Measurements from ENCODE around the gene OOEP. TPM values are rescaled to one million over a fixed set of nuclear protein-coding genes. Genes with fewer than 3 reads are reported as not detected.

The OOEP gene
- total and polyA plus RNA-seq, 4 donors = 0.16 to 0.98 (median 0.37) TPM; not detected in 1

GRCh38 chr6:73389854-73390253 lies 20.2 kb upstream of the OOEP start:
- no peak for ATAC-seq (ENCODE audit: insufficient read depth, low FRiP score)
- 84 to 90% methylated on average over 10 of the region's 10 CpGs for WGBS, 2 donors

DNA sequence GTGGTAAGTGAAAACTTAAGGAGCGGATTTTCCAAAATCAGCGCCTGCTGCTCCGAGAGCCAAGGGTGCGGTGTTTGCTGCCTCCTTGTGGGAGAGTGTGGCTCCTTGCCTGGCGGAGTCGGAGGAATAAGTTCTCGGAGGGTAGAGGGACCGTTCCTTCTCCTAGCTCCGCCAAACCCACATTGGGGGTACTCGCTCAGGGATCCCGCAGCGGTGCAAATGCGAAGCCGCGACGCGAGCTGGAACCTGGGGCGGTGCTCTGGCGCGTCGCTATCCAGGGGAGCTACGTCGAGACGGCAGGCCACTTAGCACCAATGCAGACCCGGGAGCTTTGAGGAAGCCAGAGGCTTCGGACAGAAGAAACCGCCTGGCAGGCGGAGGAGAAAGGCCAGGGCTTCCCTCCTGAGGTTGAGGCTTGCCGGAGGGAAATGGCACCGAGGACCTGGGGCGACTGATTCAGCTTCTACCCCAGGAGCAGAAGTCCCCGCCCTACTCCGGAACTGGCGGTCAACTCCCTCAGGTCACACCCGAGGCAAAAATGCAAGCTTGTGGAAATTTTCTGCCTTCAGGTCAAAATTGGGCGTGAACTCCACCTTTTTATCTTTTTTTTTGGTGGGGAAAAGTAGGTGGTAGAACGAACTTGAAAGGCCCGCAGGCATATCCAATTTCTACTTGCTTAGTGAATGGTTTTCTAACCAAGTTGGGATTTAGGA lies 19.3 kb upstream of the OOEP start:
- Histone ChIP-seq H3K4me1 (ENCODE audit: control insufficient read depth in 5 of 5, insufficient read depth in 5 of 5, low read length in 5 of 5) (peaks cover 0 to 3% (median 0%) of the 10 kb centered on the region in 5 donors), H3K27ac (ENCODE audit: low read depth in 1 of 2, low read length in 1 of 2) (peak overlapping the region in 1 of 2 donors; percentile 23), H3K4me3 (peak overlapping the region; percentile 41), H3K9me3 (ENCODE audit: control insufficient read depth in 4 of 4, insufficient read depth in 3 of 4, low read length in 3 of 4) (no peaks in the 10 kb centered on the region), H3K36me3 (ENCODE audit: control insufficient read depth in 4 of 4, insufficient read depth in 4 of 4, low read length in 4 of 4) (no peaks in the 10 kb centered on the region), H3K27me3 (ENCODE audit: control insufficient read depth in 3 of 3, insufficient read depth in 3 of 3, low read length in 2 of 3) (no peaks in the 10 kb centered on the region), H3K9ac (ENCODE audit: insufficient read depth in 1 of 2, low read length in 2 of 2) (peak overlapping the region; percentile 31 to 66)
- no peak for TF ChIP-seq CTCF (IDR thresholded peaks at IDR 0.05; ENCODE audit: control extremely low read depth, extremely low read depth)
- ATAC-seq (ENCODE audit: insufficient read depth, low FRiP score) = peak; percentile 84
- peak; percentile 64 to 76 (median 72) for DNase-seq
- 1% methylated on average over 38 of the region's 38 CpGs for WGBS, 2 donors

More at GRCh38 chr6:73389854-73390253, 20.2 kb upstream of the OOEP start:
- Histone ChIP-seq H3K27me3 (ENCODE audit: control insufficient read depth in 3 of 3, insufficient read depth in 3 of 3, low read length in 2 of 3) (no peaks in the 10 kb centered on the region), H3K4me1 (ENCODE audit: control insufficient read depth in 5 of 5, insufficient read depth in 5 of 5, low read length in 5 of 5) (peaks cover 0 to 3% (median 0%) of the 10 kb centered on the region in 5 donors), H3K9ac (ENCODE audit: insufficient read depth in 1 of 2, low read length in 2 of 2) (no peak overlapping the region), H3K9me3 (ENCODE audit: control insufficient read depth in 4 of 4, insufficient read depth in 3 of 4, low read length in 3 of 4) (no peaks in the 10 kb centered on the region), H3K27ac (ENCODE audit: low read depth in 1 of 2, low read length in 1 of 2) (no peak overlapping the region), H3K36me3 (ENCODE audit: control insufficient read depth in 4 of 4, insufficient read depth in 4 of 4, low read length in 4 of 4) (no peaks in the 10 kb centered on the region), H3K4me3 (no peak overlapping the region)
- no peak for DNase-seq
- TF ChIP-seq CTCF (IDR thresholded peaks at IDR 0.05; ENCODE audit: control extremely low read depth, extremely low read depth) = no peak

DNA sequence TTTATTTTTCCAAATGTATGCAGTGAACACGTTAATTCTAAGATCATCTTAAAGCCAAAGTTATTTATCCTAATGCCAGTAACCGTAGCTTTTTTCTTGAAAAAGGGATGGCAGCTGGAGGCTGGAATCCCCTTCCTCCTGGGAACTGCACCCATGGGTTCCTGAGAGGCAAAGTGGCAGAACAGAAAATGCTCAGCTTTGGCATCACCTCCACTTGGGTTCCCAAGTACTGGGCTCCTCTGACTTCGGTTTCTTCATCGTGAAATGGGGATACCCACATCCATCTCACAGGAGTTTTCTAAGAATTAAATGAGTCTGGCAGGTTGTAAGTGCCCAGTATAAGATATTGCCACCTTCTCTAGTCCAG lies 18.7 kb upstream of the OOEP start:
- Histone ChIP-seq H3K27me3 (ENCODE audit: control insufficient read depth in 3 of 3, insufficient read depth in 3 of 3, low read length in 2 of 3) (no peaks in the 10 kb centered on the region), H3K9ac (ENCODE audit: insufficient read depth in 1 of 2, low read length in 2 of 2) (peak overlapping the region in 1 of 2 donors; percentile 66), H3K4me3 (peak overlapping the region; percentile 41), H3K27ac (ENCODE audit: low read depth in 1 of 2, low read length in 1 of 2) (no peak overlapping the region), H3K36me3 (ENCODE audit: control insufficient read depth in 4 of 4, insufficient read depth in 4 of 4, low read length in 4 of 4) (no peaks in the 10 kb centered on the region), H3K4me1 (ENCODE audit: control insufficient read depth in 5 of 5, insufficient read depth in 5 of 5, low read length in 5 of 5) (peaks cover 0 to 3% (median 0%) of the 10 kb centered on the region in 5 donors), H3K9me3 (ENCODE audit: control insufficient read depth in 4 of 4, insufficient read depth in 3 of 4, low read length in 3 of 4) (no peaks in the 10 kb centered on the region)
- no peak for TF ChIP-seq CTCF (IDR thresholded peaks at IDR 0.05; ENCODE audit: control extremely low read depth, extremely low read depth)
- no peak for ATAC-seq (ENCODE audit: insufficient read depth, low FRiP score)
- WGBS, 2 donors = 35 to 52% methylated on average over 4 of the region's 4 CpGs
- DNase-seq = no peak

Measured in lung (tissue), 12 donors.